ENCODE data around the gene BARD1.

GRCh38 chr2:214724741-214725140 is 84.7 kb downstream of the BARD1 start:
- no peak for TF ChIP-seq CTCF (IDR thresholded peaks at IDR 0.05; ENCODE audit: low read depth, low read length)
- no peak for TF ChIP-seq EZH2phosphoT487 (IDR thresholded peaks at IDR 0.05; ENCODE audit: low read depth)
